NCI-H226 (cell line): ENCODE results near the gene CHODL.

ENCODE experiments used
- DNase-seq: peaks from one replicate; pipeline ENCODE4 v3.0.0-alpha.2; 2015

CHODL gene

DNA sequence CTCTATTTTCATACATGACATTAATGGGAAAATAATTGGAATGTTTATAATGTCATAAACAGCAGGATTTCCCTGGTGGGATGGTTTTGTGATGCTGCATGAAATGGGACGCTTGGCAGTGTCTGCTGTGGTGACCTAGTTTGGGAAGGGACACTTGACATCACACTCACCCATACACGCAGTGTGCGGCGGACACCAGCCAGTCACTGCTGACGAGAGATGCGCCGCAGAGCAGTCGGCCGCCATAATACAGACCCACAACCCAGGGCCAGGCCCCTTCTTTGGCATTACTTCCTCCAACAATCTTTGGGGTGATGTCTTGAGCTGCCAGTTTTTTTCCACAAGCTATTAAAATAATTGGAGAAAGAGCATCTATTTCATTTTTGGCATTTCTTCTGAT, 49.5 kb downstream of the CHODL start:
- DNase-seq = no peak

DNA sequence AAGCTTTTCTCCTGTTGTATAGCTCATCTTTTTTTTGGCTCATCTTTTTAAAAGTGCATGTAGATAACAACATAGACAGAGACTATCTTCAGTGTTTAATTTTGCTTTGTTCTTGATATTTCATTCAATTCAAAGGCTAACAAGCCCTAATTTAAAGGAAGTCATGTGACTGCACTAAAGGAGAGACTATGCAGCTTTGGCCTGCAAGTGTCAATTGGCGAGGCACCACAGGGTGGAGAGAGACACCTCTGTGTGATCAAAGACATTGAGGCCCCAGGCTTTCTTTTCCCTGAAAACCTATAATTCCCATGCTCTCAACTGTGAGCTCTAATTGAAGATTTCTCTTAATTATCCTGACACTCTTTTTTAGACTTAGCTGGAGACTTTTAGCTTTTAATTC, 53.6 kb downstream of the CHODL start:
- no peak for DNase-seq
